K562 (cell line): ENCODE measurements around the gene ADCY4.

ENCODE experiments used
- EGR1 ChIP-seq: fragments of 450-650 bp; conservative IDR thresholded peaks from 2 replicates; pipeline ENCODE4 v1.6.1; 2017; ENCODE audit warnings: mild to moderate bottlenecking
- FOXK2 ChIP-seq, 2 experiments: fragments of 450-650 bp; IDR thresholded peaks in 1 of 2; conservative IDR thresholded peaks in 1 of 2; 2 replicates each; pipeline ENCODE4 v1.6.1; 2016; ENCODE audit warnings: low read depth in 2 of 2, mild to moderate bottlenecking in 1 of 2
- NR2C2 ChIP-seq, 2 experiments: fragments of 200-800 bp in 1 of 2; sonication (Bioruptor generic) in 1 of 2; sonication (generic) in 1 of 2; formaldehyde crosslinking in 1 of 2; IDR thresholded peaks; 2 replicates each; pipeline versions ENCODE4 v1.6.1 to v1.8.0; 2016 to 2022; ENCODE audit warnings: mild to moderate bottlenecking in 1 of 2, missing compliant biosample characterization in 1 of 2, missing genetic modification characterization in 1 of 2, missing genetic modification reagents in 1 of 2
- POLR2A ChIP-seq: fragments of 450-650 bp; conservative IDR thresholded peaks from 2 replicates; pipeline ENCODE4 v1.6.1; 2016
- SIX5 ChIP-seq, 2 experiments: IDR thresholded peaks; 2 replicates each; pipeline ENCODE4 v1.6.1; 2011; ENCODE audit warnings: low read length in 2 of 2, borderline replicate concordance in 1 of 2, low read depth in 1 of 2, mild to moderate bottlenecking in 1 of 2, moderate library complexity in 1 of 2; ENCODE audit not compliant: insufficient read depth in 1 of 2
- SREBF1 ChIP-seq: fragments of 150-350 bp; IDR thresholded peaks from 2 replicates; pipeline ENCODE4 v1.6.1; 2014; ENCODE audit warnings: antibody characterized with exemption, low read depth, low read length, borderline replicate concordance
- STAG1 ChIP-seq: sonication (generic); formaldehyde crosslinking; IDR thresholded peaks from 2 replicates; pipeline ENCODE4 v1.5.0; 2020; ENCODE audit warnings: missing genetic modification reagents, borderline replicate concordance
- TFAM ChIP-seq: fragments of 250-450 bp; sonication (Bioruptor Pico); conservative IDR thresholded peaks from 2 replicates; pipeline ENCODE4 v1.5.0; 2021; ENCODE audit warnings: mild to moderate bottlenecking, moderate library complexity
- YY1 ChIP-seq, 3 experiments: IDR thresholded peaks; 2 replicates each; pipeline ENCODE4 v1.6.1; 2011; ENCODE audit warnings: low read length in 2 of 3, mild to moderate bottlenecking in 2 of 3, moderate library complexity in 2 of 3, borderline replicate concordance in 1 of 3, control low read depth in 1 of 3, low read depth in 1 of 3; ENCODE audit not compliant: insufficient read depth in 3 of 3, insufficient replicate concordance in 2 of 3, control insufficient read depth in 1 of 3, insufficient read length in 1 of 3; ENCODE audit errors: extremely low read depth in 1 of 3
- ZNF507 ChIP-seq: conservative IDR thresholded peaks from 2 replicates; pipeline ENCODE4 v1.6.1; 2017; ENCODE audit warnings: missing genetic modification characterization, missing compliant biosample characterization
- TF ChIP-seq, protein P1 (sequence below), 2 experiments: fragments of 450-650 bp; formaldehyde crosslinking in 1 of 2; IDR thresholded peaks; 2 replicates each; pipeline versions ENCODE4 v1.4.0 to v1.6.1; 2014 to 2020; ENCODE audit warnings: mild to moderate bottlenecking in 2 of 2, borderline replicate concordance in 1 of 2, low read depth in 1 of 2
- TF ChIP-seq, protein P2 (sequence below): fragments of 450-650 bp; IDR thresholded peaks from 2 replicates; pipeline ENCODE4 v1.6.1; 2016
- TF ChIP-seq, protein P3 (sequence below), 3 experiments: IDR thresholded peaks in 2 of 3; conservative IDR thresholded peaks in 1 of 3; 2 replicates each; pipeline ENCODE4 v1.5.1; 2011 to 2012; ENCODE audit warnings: low read length in 3 of 3, mild to moderate bottlenecking in 3 of 3, control low read depth in 2 of 3, improper control_type of control experiment in 1 of 3, inconsistent platforms in 1 of 3, low read depth in 1 of 3, mixed read lengths in 1 of 3, moderate library complexity in 1 of 3; ENCODE audit not compliant: insufficient read depth in 2 of 3

DNA sequence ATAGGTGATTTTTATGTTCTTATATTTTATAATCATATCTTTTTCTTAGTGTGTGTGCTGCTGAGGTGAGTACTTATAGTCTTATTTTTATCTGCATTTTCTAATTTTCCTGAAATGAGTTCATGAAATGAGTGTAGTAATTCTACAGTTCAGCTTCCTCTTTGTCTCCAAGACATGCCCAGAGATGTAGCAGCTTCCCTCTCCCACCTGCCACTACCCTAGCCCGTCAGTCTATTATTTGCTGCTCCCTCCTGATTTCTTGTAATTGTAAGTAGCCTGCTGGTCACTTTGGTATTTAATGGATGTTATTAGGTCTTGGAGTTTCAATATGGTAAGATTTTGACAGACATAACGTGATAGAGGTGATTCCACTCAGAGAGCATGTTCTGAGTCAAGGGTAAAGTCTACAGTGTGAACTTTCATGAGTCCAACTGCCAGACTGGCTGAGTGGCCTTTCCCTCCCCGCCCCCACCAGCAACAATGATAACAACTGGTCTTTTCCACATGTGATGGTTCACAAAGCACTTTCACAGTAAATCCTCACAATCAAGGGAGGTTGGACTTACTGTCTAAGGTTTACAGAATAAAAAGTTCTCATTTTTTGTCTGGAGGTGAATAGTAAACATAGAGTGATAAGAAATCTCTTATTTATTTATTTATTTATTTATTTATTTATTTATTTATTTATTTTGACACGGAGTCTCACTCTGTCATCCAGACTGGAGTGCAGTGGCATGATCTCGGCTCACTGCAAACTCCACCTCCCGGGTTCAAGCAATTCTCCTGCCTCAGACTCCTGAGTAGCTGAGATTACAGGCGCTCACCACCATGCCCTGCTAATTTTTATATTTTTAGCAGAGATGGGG is 9.2 kb upstream of the ADCY4 start:
- TF ChIP-seq, protein P1, sequence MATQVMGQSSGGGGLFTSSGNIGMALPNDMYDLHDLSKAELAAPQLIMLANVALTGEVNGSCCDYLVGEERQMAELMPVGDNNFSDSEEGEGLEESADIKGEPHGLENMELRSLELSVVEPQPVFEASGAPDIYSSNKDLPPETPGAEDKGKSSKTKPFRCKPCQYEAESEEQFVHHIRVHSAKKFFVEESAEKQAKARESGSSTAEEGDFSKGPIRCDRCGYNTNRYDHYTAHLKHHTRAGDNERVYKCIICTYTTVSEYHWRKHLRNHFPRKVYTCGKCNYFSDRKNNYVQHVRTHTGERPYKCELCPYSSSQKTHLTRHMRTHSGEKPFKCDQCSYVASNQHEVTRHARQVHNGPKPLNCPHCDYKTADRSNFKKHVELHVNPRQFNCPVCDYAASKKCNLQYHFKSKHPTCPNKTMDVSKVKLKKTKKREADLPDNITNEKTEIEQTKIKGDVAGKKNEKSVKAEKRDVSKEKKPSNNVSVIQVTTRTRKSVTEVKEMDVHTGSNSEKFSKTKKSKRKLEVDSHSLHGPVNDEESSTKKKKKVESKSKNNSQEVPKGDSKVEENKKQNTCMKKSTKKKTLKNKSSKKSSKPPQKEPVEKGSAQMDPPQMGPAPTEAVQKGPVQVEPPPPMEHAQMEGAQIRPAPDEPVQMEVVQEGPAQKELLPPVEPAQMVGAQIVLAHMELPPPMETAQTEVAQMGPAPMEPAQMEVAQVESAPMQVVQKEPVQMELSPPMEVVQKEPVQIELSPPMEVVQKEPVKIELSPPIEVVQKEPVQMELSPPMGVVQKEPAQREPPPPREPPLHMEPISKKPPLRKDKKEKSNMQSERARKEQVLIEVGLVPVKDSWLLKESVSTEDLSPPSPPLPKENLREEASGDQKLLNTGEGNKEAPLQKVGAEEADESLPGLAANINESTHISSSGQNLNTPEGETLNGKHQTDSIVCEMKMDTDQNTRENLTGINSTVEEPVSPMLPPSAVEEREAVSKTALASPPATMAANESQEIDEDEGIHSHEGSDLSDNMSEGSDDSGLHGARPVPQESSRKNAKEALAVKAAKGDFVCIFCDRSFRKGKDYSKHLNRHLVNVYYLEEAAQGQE (IDR thresholded peaks at IDR 0.05; ENCODE audit: borderline replicate concordance), result no peak
- TF ChIP-seq, protein P1 (CRISPR knock-in tag; IDR thresholded peaks at IDR 0.05; ENCODE audit: low read depth), result no peak
- TF ChIP-seq TFAM (CRISPR knock-in tag), result no peak
- TF ChIP-seq FOXK2 (conservative IDR thresholded peaks at IDR 0.05 in 1 of 2, IDR thresholded peaks at IDR 0.05 in 1 of 2; ENCODE audit: low read depth in 2 of 2), result no peak
- TF ChIP-seq SREBF1, result no peak
- no peak for TF ChIP-seq ZNF507 (tag)
- TF ChIP-seq STAG1 (CRISPR knock-in tag), result no peak
- TF ChIP-seq, protein P2, sequence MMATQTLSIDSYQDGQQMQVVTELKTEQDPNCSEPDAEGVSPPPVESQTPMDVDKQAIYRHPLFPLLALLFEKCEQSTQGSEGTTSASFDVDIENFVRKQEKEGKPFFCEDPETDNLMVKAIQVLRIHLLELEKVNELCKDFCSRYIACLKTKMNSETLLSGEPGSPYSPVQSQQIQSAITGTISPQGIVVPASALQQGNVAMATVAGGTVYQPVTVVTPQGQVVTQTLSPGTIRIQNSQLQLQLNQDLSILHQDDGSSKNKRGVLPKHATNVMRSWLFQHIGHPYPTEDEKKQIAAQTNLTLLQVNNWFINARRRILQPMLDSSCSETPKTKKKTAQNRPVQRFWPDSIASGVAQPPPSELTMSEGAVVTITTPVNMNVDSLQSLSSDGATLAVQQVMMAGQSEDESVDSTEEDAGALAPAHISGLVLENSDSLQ, result no peak
- TF ChIP-seq, protein P3, sequence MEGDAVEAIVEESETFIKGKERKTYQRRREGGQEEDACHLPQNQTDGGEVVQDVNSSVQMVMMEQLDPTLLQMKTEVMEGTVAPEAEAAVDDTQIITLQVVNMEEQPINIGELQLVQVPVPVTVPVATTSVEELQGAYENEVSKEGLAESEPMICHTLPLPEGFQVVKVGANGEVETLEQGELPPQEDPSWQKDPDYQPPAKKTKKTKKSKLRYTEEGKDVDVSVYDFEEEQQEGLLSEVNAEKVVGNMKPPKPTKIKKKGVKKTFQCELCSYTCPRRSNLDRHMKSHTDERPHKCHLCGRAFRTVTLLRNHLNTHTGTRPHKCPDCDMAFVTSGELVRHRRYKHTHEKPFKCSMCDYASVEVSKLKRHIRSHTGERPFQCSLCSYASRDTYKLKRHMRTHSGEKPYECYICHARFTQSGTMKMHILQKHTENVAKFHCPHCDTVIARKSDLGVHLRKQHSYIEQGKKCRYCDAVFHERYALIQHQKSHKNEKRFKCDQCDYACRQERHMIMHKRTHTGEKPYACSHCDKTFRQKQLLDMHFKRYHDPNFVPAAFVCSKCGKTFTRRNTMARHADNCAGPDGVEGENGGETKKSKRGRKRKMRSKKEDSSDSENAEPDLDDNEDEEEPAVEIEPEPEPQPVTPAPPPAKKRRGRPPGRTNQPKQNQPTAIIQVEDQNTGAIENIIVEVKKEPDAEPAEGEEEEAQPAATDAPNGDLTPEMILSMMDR (IDR thresholded peaks at IDR 0.05 in 2 of 3, conservative IDR thresholded peaks at IDR 0.05 in 1 of 3; ENCODE audit: insufficient read depth in 2 of 3, low read depth in 1 of 3, low read length in 3 of 3), result no peak
- TF ChIP-seq POLR2A, result no peak
- no peak for TF ChIP-seq NR2C2 (CRISPR knock-in tag; IDR thresholded peaks at IDR 0.05)
- TF ChIP-seq NR2C2 (tag; IDR thresholded peaks at IDR 0.05), result no peak
- no peak for TF ChIP-seq EGR1
- no peak for TF ChIP-seq SIX5 (IDR thresholded peaks at IDR 0.05; ENCODE audit: borderline replicate concordance in 1 of 2, insufficient read depth in 1 of 2, low read depth in 1 of 2, low read length in 2 of 2)
- TF ChIP-seq YY1 (IDR thresholded peaks at IDR 0.05; ENCODE audit: borderline replicate concordance in 1 of 3, control insufficient read depth in 1 of 3, extremely low read depth in 1 of 3, insufficient read depth in 3 of 3, insufficient read length in 1 of 3, insufficient replicate concordance in 2 of 3, low read depth in 1 of 3, low read length in 2 of 3), result no peak
